ENCODE data around the gene METTL21C. TPM values are rescaled to one million over a fixed set of nuclear protein-coding genes. Genes with fewer than 3 reads are reported as not detected.

The METTL21C gene
- total RNA-seq, 2 experiments from 2014 or later, result not detected

DNA sequence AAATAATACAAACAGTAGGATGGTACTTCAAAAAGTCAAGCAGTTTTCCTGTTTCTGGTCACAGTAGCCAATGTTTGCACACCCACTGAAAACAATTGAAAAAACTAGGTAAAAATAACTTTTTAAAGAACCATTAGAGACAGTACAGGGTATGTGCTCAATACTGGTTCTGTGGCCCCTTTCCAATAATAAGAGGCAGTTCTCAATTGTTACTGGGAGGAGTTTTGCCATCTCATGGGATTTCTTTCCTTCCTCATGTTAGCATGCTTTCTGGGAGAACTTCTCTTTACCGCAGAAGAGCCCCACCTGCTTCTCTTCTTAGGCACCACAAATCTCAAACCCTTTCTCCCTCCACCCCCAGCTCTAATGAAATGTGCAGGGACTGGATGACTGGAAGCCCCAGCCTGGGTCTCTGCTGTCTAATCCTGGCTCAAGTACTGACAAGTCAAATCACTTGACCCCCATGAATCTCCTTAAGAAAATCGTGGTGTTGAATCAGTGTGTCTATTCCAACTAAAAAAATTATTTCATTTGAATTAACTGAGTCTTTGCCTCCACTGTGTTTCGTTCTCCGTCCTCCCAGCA lies 14.6 kb downstream of the METTL21C start:
- POLR2A ChIA-PET, result interaction anchor here (0.7 kb wide), 1 partner anchor 59 kb away, joined by 3 read pairs; no protein-coding TSS in a partner anchor
- TF ChIP-seq, protein P1, sequence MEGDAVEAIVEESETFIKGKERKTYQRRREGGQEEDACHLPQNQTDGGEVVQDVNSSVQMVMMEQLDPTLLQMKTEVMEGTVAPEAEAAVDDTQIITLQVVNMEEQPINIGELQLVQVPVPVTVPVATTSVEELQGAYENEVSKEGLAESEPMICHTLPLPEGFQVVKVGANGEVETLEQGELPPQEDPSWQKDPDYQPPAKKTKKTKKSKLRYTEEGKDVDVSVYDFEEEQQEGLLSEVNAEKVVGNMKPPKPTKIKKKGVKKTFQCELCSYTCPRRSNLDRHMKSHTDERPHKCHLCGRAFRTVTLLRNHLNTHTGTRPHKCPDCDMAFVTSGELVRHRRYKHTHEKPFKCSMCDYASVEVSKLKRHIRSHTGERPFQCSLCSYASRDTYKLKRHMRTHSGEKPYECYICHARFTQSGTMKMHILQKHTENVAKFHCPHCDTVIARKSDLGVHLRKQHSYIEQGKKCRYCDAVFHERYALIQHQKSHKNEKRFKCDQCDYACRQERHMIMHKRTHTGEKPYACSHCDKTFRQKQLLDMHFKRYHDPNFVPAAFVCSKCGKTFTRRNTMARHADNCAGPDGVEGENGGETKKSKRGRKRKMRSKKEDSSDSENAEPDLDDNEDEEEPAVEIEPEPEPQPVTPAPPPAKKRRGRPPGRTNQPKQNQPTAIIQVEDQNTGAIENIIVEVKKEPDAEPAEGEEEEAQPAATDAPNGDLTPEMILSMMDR (IDR thresholded peaks at IDR 0.05), result no peak
- Mint-ChIP-seq H3K27me3 (no peaks in the 10 kb centered on the region), H3K4me3 (no peak overlapping the region), H3K4me1 (ENCODE audit: low read depth) (peaks cover 19% of the 10 kb centered on the region), H3K36me3 (ENCODE audit: low read depth) (peaks cover 21% of the 10 kb centered on the region), H3K27ac (peak overlapping the region; percentile 56), H3K9me3 (peaks cover 1% of the 10 kb centered on the region)
- intact Hi-C loops (cut with micrococcal nuclease), result no loop called here
- DNase-seq (no peak), ATAC-seq (no peak)
- CTCF ChIA-PET, result no interaction called here

DNA sequence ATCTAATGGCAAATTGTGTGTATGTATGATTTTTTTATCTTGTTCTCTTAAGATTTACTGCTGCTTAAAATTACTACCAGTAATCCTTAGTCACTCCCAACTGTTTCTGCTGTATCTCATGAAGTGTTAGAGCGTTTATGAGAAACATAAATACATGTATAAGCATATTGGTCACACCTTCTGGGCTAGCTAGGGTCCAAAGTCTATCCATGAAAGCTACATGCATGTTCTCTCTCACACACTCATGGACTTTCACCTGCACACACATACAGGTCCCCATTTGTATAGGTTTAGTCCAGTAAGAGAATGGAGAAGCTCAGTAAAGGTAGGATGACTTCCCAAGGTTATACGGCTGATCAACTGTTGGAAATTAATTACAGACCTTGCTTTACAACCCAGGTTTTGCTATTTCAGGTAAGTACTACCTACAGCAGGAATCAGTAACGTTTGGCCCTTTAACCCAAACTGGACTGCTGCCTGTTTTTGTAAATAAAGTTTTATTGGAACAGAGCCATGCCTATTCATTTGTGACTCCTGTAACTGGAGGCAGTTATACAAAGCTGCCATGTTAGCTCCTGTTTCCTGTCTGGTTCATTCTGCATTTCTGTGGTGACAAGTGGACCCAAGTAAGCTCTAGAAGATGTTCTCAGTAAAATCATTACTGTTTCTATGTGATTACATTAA lies 15.3 kb downstream of the METTL21C start:
- peak overlapping the region; percentile 36 for H3K27ac Mint-ChIP-seq
- H3K36me3 Mint-ChIP-seq (ENCODE audit: low read depth), result peaks cover 21% of the 10 kb centered on the region
- H3K27me3 Mint-ChIP-seq, result no peaks in the 10 kb centered on the region
- DNase-seq (no peak), ATAC-seq (no peak)
- intact Hi-C loops (cut with micrococcal nuclease), result no loop called here
- no peak overlapping the region for H3K4me3 Mint-ChIP-seq
- peaks cover 19% of the 10 kb centered on the region for H3K4me1 Mint-ChIP-seq (ENCODE audit: low read depth)
- peaks cover 1% of the 10 kb centered on the region for H3K9me3 Mint-ChIP-seq
- POLR2A ChIA-PET, result interaction anchor here (0.7 kb wide), 1 partner anchor 59 kb away, joined by 3 read pairs; no protein-coding TSS in a partner anchor
- TF ChIP-seq, protein P1 (IDR thresholded peaks at IDR 0.05), result no peak
- CTCF ChIA-PET, result no interaction called here

DNA sequence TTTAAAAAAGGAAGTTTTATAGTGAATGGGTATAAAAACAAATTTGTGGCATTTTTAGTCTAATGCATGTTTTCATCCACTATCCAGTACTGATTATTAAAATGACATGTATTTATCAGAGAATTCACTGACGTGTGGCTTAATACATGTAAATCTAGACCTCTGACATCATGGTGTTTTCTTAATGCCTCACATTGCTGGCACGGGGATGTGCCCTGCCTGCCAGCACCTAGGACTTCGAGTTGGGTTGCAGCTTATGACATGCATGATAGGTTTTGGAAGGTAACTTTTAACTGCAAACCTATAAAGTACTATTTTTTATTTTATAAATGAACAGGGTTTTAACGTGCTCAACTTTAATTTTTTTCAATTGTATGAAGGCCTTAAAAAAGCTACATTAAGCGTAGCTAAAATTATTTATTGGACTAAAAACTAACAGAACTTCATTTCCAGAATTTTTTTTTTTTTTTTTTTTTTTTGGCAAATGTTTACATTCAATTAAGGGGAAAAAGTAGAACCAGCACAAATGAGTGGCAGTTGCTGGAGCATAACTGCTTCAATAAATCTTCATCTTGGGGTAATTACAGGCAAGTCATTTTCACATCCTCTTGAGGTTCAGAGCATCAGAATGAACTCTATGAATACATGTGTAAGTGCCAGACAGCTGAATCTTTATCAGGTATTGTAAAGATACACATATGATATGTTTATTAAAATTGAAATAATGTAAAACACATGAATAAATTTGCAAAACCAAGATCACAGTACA lies 16.3 kb downstream of the METTL21C start:
- Mint-ChIP-seq H3K9me3 (peaks cover 1% of the 10 kb centered on the region), H3K27ac (no peak overlapping the region), H3K27me3 (no peaks in the 10 kb centered on the region), H3K4me1 (ENCODE audit: low read depth) (peaks cover 19% of the 10 kb centered on the region), H3K36me3 (ENCODE audit: low read depth) (peaks cover 23% of the 10 kb centered on the region), H3K4me3 (no peak overlapping the region)
- ChIA-PET POLR2A (no interaction called here), CTCF (interaction anchor here (0.8 kb wide), 1 partner anchor 9 kb away, joined by 3 read pairs; no protein-coding TSS in a partner anchor)
- TF ChIP-seq, protein P1 (IDR thresholded peaks at IDR 0.05), result no peak
- ATAC-seq, result no peak
- DNase-seq, result no peak
- intact Hi-C loops (cut with micrococcal nuclease), result no loop called here

DNA sequence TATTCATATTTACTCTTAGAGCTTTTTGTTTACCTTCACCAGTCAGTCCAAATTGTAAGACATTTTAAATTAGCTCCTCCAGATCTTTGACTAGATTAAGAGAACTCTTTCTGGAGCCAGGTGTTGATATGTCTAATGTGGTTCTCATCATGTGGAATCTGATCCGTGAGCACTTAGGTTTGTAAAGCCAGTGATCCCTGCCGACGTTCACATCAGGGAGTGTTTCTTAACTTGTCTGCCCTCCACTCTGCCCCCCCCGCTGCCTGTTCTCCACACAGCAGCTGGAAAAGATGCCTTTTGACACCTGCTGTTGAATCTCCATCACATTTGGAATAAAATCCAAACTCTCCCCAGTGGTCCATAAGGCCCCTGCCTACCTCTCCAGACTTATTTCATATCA lies 17.7 kb downstream of the METTL21C start:
- ChIA-PET POLR2A (no interaction called here), CTCF (interaction anchor here (1.0 to 1.9 kb wide), 2 partner anchors 48 to 194 kb away, joined by 3 to 5 read pairs; no protein-coding TSS in a partner anchor)
- Mint-ChIP-seq H3K9me3 (peaks cover 1% of the 10 kb centered on the region), H3K27ac (peak overlapping the region; percentile 61), H3K4me1 (ENCODE audit: low read depth) (peaks cover 17% of the 10 kb centered on the region), H3K36me3 (ENCODE audit: low read depth) (peaks cover 25% of the 10 kb centered on the region), H3K27me3 (no peaks in the 10 kb centered on the region), H3K4me3 (no peak overlapping the region)
- intact Hi-C loops (cut with micrococcal nuclease), result no loop called here
- DNase-seq (no peak), ATAC-seq (no peak)
- TF ChIP-seq, protein P1 (IDR thresholded peaks at IDR 0.05), result no peak

Data from activated CD8-positive, alpha-beta T cell treated with anti-CD3 and anti-CD28 coated beads for 36 hours (primary cell).